ENCODE results near the gene TNK1. TPM values are rescaled to one million over a fixed set of nuclear protein-coding genes. Genes with fewer than 3 reads are reported as not detected.

TNK1 gene
- total RNA-seq, 1 donor from 2014 or later: 13.3 TPM

DNA sequence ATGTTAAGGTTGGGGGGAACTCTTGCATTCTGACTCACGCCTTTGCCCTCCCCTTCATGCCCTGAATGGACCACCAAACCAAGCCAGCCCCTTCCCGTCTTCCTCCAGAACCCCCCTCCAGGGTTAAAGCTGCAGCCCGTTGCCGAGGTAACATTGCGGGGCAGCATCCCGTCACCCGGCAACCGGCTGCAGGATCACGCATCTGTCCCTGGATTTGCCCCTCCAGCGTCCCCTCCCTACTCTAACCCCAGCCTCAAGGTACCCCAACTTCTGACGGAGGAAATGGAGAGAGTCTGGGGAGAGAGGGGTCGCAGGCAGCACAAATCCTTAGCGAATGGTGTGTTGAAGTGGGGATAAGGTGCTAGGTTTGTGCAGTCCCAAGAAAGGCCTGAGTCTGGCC, 26.2 kb downstream of the TNK1 start:
- no peak for DNase-seq (ENCODE audit: low read depth)

DNA sequence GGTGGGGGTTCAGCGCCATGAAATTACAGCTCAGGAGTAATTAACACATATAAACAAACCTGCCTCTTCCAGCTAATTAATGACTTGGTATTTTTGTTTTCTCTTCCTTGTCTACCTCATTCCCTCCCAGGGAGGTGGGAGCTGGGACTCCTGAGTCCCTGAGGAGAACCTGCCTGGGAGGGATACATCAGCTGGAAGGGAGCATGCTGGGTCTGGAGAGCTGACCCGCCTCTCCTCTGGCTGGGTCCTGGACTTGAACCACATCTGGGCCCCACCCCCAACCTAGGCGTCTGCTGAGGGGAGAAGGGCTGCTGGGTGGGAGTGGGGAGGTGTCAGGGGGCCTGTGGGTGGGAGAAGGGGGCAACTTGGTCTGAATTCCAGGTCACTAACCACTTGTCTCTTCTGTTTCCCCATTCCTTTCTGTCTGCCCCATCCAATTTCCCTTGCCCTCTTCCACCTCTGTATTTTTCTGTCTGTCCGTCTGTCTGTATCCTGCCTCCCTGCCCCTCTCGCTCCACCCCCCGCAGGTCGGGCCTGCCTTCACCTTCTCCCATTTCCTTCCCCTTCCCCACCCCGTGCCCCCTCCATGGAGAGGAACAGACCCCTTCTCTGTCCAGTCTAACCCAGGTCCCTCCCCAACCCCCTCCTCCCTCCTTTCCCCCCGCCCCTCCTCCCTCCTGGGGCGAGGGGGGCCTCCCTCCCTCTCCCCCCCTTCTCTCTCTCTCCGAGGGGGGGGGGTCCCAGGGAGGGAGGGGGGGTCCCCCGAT, 26.8 kb downstream of the TNK1 start, which contains the start of gene NLGN2:
NLGN2 (plus strand) TSS at position 361 of the 767 bp plus-strand sequence. CDS start 411 bp downstream, outside the sequence.
- Histone ChIP-seq H3K27me3 (ENCODE audit: control insufficient read depth, insufficient read depth, low read length) (no peaks in the 10 kb centered on the region), H3K4me3 (ENCODE audit: low read depth, low read length) (no peak within 1 kb of the TSS), H3K36me3 (ENCODE audit: control insufficient read depth, insufficient read depth, low read length) (no peaks in the 10 kb centered on the region)
- no peak for TF ChIP-seq CTCF (IDR thresholded peaks at IDR 0.05; ENCODE audit: insufficient read depth, low read length, poor library complexity, severe bottlenecking)
- no peak for DNase-seq (ENCODE audit: low read depth)

More for the DNA sequence above, 26.2 kb downstream of the TNK1 start:
- H3K4me3 ChIP-seq (ENCODE audit: low read depth, low read length): no peak overlapping the region
- no peaks in the 10 kb centered on the region for H3K36me3 ChIP-seq (ENCODE audit: control insufficient read depth, insufficient read depth, low read length)
- H3K27me3 ChIP-seq (ENCODE audit: control insufficient read depth, insufficient read depth, low read length): no peaks in the 10 kb centered on the region
- no peak for TF ChIP-seq CTCF (IDR thresholded peaks at IDR 0.05; ENCODE audit: insufficient read depth, low read length, poor library complexity, severe bottlenecking)

- no peaks in the 10 kb centered on the region for H3K36me3 ChIP-seq (ENCODE audit: control insufficient read depth, insufficient read depth, low read length)
Measured at GRCh38 chr17:7408252-7408727, 27.4 kb downstream of the TNK1 start.

GRCh38 chr17:7408863-7409262, 28.0 kb downstream of the TNK1 start:
- Histone ChIP-seq H3K27me3 (ENCODE audit: control insufficient read depth, insufficient read depth, low read length) (no peaks in the 10 kb centered on the region), H3K36me3 (ENCODE audit: control insufficient read depth, insufficient read depth, low read length) (no peaks in the 10 kb centered on the region), H3K4me3 (ENCODE audit: low read depth, low read length) (no peak overlapping the region)
- no peak for TF ChIP-seq CTCF (IDR thresholded peaks at IDR 0.05; ENCODE audit: insufficient read depth, low read length, poor library complexity, severe bottlenecking)
- DNase-seq (ENCODE audit: low read depth): no peak

More at GRCh38 chr17:7408252-7408727, 27.4 kb downstream of the TNK1 start:
- DNase-seq (ENCODE audit: low read depth): no peak
- TF ChIP-seq CTCF (IDR thresholded peaks at IDR 0.05; ENCODE audit: insufficient read depth, low read length, poor library complexity, severe bottlenecking): no peak
- H3K4me3 ChIP-seq (ENCODE audit: low read depth, low read length): no peak overlapping the region
- no peaks in the 10 kb centered on the region for H3K27me3 ChIP-seq (ENCODE audit: control insufficient read depth, insufficient read depth, low read length)

- Histone ChIP-seq H3K36me3 (ENCODE audit: control insufficient read depth, insufficient read depth, low read length) (no peaks in the 10 kb centered on the region), H3K27me3 (ENCODE audit: control insufficient read depth, insufficient read depth, low read length) (no peaks in the 10 kb centered on the region), H3K4me3 (ENCODE audit: low read depth, low read length) (no peak overlapping the region)
- DNase-seq (ENCODE audit: low read depth): no peak
- no peak for TF ChIP-seq CTCF (IDR thresholded peaks at IDR 0.05; ENCODE audit: insufficient read depth, low read length, poor library complexity, severe bottlenecking)
Measured at GRCh38 chr17:7409716-7410115, 28.8 kb downstream of the TNK1 start.
